ENCODE measurements around the gene CACNA1S.

CACNA1S gene

DNA sequence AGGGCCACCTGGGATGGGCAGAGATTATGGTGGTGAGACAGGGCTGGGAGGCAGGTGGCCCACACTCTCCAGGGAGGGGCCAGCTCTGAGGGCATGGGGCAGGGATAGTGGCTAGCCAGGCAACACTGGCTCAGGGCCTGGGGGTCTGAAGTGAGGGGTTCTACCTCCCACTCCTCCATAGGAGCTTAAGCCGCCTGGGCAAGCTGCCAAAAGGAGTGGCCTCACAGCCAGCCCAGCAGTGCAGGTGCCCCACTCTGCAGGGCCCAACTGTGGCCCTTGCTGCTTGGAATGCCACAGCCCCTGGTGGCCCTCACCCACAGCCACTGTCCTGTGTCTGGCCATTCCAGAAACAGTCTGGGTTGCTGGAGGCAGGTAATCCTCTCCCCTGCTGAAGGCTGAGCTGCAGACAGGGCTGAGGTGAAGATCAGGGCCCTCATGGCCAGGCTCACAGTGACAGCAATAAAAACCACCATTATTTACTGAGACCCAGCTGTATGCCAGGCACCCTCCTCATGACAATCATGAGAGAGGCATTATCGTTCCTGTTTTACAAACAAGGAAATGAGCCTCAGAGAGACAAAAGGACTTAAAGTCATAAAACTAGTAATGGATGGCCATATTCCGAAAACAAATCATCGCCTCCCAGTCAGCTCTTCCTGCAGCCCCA, 119.7 kb downstream of the CACNA1S start:
- DNase-seq (ENCODE audit: insufficient read length, low spot score): no peak

DNA sequence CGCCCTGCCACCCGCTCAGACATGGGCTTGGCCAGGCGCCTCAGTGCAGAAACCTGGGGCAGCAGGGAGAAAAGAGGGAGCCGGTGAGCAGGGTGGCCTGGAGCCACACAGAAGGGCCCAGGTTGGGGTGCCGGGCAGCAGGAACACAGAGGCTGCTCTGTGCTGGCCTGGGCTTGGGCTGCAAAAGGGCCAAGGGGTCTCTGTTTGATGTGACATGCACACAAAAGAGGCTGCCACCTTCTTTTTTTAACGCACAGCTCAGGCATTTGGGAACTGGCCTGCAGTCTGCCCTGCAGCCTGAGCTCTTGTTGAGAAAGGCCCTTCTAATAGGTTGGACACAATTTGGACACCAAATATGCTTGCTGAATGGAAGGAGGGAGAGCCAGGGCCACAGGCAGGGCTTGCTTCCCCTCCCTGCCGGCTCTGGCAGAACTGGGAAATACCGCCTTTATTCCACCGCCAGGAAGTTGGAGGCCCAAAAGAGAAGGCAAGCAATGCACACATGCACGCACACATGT, 121.1 kb downstream of the CACNA1S start:
- DNase-seq (ENCODE audit: insufficient read length, low spot score): no peak
- FAIRE-seq: no peak

More for the DNA sequence above, 119.7 kb downstream of the CACNA1S start:
- no peak for FAIRE-seq

DNA sequence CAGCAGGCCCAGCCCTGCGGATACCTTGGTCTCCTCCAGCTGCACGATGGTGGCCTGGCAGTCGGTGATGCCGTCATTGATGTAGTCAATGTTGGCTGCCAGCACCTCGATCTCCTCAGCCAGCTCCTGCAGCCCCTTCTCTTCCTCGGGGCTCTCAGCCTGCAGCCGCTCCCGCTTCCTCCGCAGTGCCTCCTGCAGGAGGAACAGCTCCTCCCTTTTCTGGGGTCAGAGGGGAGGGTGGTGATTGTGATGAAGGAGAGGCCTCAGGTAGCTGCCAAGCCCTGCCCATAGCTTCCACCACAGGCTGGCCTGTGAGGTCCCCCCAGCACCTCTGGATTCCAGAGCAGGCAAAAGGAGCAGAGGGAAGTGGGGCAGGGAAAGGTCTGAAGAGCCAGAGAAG, 122.1 kb downstream of the CACNA1S start:
- DNase-seq (ENCODE audit: insufficient read length, low spot score) (no peak), FAIRE-seq (no peak)
